ENCODE measurements around the gene SLC6A12.

Gene SLC6A12

DNA sequence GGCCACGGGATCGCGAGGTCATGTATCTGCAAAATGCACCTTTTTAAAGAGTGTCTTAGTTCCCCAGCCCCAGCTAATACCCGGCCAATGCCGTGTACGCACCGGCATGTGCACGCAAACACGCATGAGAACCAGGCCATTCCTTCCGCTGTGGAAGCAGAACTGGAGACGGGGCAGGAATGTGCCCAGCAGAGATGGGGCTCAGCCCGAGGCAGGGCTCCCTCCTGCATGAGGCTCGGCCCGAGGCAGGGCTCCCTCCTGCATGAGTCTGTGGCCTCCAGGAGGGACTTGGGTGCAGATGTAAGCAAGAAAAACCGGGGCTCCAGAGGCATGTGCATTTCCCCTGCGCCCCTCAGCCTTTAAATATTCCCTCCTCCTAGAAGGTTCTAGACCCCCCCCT lies 38.2 kb downstream of the SLC6A12 start:
- no peak for DNase-seq

DNA sequence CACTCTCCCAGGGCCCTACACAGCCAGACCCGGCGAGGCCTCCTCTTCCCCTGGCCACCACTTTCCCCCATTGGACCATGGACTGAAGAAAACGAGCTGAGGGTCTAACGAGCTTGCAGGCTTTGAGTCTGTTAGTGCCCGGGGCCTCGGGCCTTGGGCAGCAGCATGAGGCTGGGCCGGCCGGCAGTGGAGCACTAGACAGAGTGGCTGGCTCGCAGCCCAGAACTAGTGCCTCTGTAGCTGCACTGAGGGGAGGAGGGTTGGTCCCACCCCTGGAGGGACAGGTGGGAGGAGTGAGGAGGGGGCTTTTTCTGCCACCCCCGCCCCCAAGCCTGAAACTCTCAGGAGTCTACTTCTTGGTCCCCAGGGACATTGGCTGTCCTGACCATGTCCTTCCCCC lies 38.7 kb downstream of the SLC6A12 start:
- DNase-seq, result no peak

DNA sequence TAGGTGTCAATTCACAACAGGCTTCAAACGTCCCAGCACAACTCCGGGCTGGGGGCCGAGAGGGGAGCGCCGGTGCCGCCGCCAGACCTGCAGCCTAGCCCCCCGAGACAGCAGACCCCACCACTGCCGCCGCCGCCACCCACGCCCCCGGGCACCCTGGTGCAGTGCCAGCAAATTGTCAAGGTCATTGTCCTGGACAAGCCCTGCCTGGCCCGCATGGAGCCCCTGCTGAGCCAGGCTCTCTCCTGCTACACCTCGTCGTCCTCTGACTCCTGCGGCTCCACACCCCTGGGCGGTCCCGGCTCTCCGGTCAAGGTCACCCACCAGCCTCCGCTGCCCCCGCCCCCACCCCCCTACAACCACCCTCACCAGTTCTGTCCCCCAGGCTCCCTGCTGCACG lies 39.4 kb downstream of the SLC6A12 start:
- no peak for DNase-seq

DNA sequence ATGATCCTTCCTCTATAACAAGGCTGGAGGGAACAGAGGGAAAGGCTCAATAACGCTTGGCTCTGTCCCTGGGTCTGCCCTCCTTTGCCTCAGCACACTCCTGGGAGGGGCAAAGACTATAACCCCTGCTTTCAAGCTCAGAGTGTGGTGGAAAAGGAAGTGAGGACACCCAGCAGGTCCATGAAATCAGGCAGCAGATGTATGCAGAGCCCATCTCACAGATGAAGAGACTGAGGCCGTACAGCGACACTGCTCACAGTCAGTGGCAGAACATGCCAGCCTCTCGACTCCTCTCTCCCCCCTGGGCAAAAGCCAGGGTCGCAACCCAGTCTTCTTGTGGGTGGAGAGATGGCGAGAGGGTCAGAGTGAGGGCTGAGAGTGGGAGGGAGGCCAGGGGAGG lies 39.8 kb downstream of the SLC6A12 start:
- no peak for DNase-seq

DNA sequence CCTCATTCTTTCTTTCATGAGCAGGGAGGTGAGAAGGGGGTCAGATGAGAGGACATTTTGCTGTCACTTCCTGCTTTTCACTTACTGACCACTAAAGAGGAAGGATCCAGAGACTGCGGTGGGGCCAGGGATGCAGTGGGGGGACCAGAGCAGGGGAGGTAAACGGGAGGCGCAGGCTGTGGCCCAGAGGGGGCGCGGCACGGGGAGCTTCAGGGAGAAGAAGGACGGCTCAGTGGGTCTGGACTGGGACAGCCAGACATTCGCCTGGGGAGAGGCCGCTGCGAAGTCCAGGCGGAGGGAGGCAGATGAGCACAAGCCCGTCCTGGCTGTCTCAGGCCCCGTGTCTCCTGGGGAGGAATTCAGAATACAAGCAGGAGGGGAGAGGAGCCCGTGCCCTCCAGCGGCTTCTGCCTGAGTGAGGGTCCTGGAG lies 41.2 kb downstream of the SLC6A12 start:
- no peak for DNase-seq

DNA sequence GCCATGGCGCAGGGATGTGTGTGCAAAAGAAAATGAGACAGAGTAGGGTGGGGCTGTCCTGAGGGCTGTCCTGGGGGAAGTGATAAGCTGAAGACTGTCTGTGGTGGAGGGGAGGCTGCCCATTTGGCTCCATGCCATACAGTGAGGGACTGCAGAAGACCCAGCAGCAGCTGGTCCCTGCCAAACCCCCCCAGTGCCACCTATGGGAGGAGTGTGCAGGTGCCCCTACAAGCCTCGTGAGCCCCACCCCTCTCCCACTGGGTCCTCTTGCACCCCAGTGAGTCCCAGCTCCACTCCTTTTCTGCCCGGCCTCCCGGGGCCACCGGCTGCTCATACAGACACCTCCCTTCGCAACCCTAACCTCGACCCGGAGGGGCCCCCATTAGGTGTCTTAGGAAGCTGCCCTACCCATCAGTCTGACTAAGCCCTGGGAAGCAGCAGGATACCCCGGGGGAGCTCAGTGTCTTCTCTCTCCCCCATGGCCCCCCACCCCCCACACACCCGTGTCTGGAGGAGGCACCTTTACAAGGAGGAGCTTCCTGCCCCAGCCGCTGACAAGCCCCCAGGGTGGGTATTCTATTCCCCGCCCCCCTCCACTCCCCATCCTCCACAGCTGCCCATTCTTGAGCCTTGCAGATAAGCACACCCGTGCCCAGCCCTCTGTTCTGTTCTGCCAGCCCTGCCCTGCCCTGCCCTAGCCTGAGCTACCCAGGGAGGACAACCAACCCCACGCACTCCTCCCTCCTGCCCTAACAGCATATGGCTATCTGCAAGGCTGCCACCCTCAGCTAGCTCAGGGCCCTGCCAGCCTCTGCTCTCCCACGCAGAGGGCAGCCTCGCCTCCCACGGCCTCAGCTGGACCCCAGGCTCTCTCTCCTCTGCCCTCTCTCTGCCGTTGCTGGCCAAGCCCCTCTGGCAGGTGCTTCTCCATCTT lies 41.9 kb downstream of the SLC6A12 start:
- peak; percentile 76 for DNase-seq

DNA sequence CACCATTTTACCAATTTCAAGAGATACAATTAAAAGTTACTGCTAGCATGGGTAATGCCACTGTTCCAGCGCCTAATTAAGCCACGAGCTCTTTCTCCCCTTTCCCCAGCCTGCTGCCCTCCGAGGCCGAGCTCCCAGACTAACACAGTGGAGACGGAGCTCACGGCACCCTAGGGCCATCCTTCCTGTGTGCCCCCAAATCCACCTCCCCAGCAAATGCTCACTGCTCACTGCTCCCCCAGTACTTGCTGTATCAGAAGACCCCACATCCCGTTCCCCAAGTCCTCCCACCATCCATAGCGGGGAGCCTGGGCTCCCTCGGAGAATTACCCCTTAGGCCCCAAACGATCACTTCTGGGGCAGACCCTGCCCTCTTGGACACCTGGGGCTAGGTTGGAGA lies 42.7 kb downstream of the SLC6A12 start:
- no peak for DNase-seq

DNA sequence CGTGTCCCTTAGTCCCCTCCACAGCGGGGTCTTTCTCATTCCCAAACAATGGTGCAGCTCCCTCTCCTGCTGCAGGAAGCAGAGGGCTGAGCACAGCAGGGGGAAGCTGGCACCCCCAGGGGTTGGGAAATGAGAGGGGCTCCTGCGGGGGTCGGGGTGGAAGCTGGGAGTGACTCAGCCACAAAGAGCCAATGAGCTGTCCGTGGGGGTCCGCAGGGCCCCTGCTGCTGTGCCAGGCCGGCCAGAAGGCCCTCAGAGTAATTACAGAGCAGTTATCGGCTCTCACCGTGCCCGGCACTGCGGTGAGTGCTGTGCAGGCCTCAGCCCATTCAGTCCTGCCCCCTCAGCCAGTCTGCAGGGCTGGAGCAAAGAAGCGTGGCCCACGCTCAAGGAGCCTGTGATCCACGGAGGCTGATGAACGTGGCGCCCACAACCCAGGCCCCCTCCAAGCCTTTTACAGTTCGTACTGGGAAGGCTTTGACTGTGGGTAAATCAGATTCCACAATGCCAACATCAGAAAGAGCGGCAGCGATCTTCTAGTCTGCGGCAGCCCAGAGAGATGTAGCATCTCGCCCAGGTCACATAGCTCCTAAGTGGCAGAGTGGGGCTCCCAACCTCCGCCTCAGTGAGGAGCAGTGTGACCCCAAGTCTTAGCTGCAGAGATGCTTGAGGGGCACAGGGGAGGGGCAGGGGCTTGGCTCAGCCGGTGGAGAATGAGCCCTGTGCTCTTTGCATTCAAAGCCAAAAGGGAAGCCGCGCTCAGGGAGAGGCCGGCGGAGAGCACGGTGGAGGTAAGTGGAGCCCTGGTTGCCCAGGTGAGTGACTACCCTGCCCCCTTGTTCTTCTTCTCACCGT lies 43.4 kb downstream of the SLC6A12 start:
- no peak for DNase-seq

DNA sequence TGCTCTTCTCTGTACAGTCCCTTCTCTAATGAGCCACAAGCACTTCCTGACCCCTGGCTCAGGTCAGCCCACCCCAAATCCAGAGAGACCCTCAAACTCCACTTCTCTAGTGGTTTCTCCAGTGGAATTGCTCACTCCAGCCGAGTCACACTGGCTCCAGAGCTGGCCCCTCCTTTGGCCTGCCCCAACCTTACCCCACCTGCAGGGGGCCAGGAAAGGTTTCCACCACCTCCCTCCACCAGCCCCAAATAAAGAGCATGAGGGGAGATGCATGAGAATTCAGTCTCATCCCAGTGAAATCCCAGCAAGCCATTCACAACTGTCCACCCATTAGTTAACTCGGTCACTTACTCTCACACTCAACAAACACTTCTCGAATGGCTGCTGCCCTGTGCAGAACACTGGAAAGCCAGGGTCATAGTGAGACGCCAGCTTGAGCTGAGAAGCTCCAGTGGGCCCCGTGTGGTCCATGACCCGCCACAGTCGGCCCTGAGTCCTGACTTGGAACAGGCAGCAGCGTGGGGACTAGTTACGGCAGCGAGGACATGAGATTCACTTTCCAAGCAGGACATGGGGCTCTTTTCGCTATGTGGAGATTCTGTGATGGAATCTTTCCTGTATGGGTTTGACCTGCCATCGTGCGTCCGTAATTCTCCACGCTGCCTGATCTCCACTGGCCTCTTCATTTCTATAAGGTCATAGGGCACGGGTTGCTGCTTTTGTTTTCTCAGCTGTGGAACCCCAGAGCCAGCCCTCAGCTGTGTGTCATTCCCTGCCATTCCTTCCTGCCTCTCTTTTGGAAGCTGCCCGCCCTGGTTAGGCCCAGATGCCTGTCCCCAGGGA lies 44.2 kb downstream of the SLC6A12 start:
- DNase-seq, result no peak

DNA sequence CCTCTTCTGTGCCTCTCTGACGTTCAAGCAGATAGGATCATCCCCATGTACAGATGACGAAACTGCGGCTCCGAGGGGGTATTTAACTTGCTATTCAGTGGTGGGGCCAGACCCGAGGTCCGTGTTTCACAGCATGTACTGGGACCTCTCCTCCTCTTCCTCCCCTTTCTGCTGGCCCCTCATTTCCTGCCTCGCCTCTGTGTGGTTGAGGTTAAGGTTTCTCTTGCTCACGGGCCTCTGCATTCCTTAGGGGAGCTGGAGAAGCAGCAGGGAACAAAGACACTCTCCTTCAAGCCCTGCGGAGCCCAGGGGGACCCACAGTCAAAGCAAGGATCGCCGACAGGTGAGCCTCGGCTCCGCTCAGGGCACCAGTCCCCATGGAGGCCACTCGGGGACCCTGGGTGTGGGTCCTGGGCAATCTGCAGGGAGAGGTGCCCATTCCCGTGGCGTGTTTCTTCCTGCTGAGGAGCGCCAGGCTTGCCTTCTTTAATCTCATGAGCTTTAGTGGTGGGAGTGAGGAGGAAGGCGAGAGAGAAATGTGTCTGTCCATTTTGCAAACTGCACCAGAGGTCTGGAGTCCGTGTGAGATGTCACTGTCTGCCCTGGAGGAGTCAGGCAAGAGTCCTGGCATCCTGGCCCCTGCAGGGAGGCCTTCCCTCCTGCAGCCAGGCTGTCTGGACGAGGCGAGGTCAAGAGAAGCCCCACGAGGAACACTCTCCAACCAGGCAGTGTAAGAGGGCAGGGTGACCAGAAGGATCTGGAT lies 45.0 kb downstream of the SLC6A12 start:
- no peak for DNase-seq

DNA sequence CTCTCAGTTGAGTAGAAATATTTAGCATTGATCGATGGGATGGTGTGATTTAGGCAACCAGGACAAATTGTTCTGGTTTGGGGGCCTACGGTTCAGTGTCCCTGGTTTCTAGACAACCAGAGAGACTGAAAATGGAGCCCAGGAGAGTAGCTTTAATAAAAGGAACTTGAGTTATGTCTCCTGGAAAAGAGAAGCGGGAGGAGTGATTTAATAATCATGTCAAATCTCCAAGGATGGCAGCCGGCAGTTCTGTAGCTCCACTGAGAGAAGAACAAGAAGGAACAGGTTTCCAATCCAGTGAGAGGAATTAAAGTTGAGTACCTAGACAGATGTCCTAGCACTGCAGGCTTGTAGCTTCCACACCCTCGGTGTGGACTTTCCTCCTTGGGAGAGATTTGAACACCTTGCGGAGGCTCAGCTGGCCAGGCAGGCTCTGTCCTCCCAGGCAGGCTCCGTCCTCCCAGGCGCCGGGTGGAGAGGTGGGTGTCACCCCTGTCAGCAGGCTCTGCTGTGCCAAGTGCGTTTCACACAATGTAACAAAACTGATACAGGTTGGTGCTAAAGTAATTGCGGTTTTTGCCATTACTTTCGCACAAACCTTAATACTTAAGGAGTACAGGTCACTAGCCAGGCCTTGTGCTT lies 45.9 kb downstream of the SLC6A12 start:
- DNase-seq, result no peak

DNA sequence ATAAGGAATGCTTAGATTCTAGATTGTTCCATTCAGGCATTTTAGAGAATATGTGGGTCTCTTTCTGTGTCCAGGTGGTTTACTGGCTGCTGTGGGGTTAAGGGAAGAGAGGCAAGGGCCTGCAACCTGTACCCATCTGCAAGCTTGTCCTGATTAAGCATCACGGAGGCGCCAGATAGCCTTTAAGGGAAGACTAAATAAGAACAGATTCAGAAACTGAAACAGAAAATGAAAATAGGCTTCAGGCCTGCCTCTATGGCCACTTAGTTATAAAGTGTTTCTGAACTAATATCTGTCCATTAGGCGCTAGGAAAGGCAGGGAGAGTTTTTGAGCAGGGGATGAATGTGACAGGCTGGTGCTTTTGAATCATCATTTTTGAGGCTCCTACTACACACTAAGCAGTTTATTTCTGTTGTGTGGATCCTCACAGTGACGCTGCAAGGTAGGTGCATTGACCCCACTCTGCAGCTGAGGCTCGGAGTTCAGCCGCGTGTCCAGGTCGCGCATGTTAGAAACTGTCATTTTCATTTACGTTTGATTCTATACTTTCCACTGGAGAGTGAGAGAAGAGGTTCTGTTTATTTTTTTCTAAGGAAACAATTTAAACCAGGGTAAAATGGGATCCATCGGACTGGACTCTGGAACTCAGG lies 47.4 kb downstream of the SLC6A12 start:
- no peak for DNase-seq

DNA sequence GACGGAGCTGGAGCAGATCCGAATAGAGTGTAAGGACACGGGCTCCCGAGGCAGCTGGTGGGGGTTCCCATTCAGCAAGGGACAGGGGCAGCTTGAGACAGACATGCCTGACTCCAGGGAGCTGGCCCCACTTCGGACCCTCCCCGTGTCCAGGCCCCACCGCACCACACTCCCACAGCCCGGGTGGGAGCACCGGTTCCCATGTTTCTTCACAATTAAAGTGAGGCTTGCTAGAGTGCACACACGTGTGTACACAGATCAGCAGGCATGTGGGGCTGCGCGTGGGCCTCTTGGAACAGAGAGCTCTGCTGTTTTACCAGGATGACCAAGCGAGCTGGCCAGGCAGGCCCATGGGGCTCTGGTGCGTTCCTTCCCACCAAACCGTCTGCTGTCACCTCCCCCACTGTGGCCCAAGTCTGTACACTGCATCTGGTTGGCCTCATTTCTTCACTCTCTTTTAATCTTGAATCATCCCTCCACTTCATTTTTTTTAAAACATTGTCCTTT lies 48.0 kb downstream of the SLC6A12 start:
- no peak for DNase-seq

DNA sequence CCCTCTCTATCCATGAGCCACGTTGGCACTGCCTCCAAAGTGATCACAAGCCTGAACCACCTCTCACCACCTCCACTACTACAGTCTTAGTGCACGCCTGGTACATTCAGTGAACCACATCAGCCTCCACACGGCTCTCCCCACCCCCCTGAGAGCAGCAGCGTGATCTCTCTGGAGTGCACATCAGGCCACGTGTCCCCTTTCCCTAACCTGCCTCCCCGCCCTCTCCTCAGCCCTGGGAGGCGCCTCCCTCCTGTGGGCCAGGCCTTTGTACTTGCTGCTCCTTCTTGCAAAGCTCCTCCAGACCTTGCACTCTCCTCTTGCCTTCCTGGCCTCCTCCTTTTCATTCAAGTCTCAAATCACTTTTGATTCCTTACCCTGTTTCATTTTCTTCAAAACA lies 49.8 kb downstream of the SLC6A12 start:
- DNase-seq, result no peak

DNA sequence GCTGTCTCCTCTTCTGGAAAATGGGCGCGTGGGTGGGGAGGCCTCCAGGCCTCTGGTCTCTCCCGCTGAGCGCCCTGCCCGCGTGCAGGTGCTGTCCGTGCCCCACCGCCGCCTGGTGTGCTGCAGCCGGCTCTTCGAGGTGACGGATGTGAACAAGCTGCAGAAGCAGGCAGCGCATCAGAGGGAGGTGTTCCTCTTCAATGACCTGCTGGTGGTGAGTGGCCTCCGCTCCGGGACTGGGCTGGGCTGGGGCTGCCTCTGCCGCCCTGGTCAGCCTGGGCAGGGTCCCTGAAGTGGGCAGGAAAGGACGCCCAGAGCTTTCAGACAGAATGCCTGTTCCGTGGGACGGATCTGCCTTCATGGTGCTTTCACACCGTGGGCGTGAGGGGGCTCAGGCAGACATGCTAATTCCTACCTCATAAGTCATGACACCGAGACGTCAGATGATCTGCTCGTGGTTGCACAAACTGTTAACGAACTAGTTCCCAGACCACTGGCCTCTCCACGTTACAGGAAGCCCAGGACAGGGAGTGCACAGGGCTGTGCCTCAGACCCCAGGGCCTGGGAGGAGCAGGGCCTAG lies 50.5 kb downstream of the SLC6A12 start:
- no peak for DNase-seq

DNA sequence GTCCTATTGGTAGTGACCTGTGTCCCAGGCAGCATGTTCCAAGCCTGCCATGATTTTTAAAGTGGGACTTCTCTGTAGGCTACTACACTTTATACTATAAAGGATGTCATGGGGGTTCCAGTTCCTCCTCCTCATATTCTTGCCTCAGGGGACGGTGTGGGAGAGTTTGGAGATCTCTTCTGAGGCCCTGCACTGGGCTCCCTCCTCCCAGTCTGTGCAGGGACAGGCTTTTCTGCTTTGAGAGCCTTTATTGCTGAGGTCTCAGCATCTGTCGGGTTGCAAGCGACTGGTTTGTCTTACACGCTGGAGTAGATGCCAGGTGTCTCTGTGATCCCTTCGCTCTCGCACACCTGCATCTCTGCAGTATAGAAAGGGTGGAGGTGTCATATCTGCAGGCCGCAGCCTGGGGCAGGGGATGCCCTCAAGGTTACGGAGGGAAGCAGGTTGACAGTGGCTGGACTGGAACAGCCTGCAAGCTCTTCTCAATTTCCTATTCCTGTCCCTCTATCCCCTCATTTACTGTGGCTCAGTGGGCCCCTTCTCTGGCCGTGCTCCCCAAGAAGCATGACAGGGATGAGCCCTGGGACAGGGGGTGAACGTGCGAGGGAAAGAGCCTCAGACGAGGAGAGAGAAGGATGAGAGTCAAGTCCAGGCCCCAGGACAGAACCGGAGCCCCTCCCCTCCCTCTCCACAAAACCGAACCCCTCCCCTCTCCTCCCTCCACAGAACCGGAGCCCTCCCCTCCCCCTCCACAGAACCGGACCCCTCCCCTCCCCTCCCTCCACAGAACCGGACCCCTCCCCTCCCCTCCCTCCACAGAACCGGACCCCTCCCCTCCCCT lies 51.3 kb downstream of the SLC6A12 start:
- DNase-seq, result no peak

DNA sequence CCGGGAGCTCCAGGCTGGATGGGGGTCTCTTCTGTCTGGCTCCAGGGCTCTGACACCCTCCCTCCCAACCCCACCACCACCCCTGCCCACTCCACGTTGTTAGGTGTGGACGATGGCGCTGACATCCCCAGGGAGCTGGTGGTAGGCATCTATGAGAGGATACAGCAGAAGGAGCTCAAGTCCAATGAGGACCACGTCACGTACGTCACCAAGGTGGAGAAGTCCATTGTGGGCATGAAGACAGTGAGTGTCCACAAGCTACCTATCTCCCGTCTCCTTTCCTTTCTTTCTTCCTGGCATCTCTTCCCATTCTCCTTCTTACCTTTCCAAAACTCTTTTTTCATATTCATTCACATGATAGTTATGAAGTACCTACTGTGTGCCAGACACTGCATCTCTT lies 52.1 kb downstream of the SLC6A12 start:
- DNase-seq, result no peak

DNA sequence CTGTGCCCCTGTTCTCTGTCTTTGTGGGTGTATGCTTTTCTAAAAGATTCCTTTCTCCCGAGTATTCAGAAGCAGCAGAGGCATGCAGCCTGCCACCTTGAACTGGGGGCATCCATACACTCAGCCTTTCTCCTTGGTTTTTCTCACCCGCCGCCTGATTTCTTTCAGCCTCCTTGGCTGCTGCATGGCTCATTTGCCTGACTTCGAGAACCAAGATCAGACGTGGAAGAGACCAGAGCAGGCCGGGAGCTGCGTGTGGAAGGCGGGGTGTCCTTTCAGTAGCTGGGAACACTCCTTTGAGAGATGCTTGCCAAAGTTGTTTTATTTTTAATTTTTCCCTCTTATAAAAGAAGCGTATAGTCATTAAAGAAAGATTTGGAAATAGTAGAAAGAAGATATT lies 53.1 kb downstream of the SLC6A12 start:
- no peak for DNase-seq

DNA sequence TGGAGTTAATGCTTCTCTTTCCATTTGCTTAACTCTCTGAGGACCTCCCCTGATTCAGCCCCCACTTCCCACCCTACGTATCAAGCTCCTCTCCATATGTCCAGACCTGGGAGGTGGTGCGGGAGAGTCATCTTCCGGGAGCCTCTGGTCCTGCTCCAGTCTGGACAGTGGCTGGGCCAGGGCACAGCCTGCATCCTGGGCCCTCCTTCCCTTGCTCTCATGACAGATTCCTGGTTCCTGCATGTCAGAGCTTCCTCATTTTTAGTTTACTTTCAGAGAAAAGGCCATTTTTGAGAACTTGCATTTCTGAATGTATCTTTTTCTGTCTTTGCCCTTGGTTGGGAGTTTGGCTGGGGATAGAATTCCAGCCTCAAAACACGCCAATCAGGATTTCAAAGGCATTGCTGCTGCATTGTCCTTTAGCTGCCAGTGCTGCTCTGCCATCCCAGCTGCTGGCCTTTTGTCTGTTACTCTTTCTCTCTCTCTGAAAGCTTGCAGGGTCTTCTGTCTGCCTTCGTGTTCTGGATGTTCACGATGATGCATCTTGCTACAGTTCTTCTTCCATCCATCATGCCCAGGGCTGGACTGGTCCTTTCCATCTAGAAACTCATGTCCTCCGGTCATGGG lies 54.7 kb downstream of the SLC6A12 start:
- no peak for DNase-seq

Measured in NCI-H226 (cell line).